Activated CD8-positive, alpha-beta T cell treated with anti-CD3 and anti-CD28 coated beads for 36 hours (primary cell): Measurements from ENCODE around the gene SLC38A5. TPM values are rescaled to one million over a fixed set of nuclear protein-coding genes. Genes with fewer than 3 reads are reported as not detected.
A peak's percentile ranks its signal among the peaks of the same experiment; 100 is the strongest.

Experiments used
- ATAC-seq: fragments of 200-7000 bp; cut with Tn5 transposase; one replicate; pipeline ENCODE4 v1.10.0; 2021; ENCODE audit warnings: mild to moderate bottlenecking, moderate library complexity
- CTCF ChIA-PET: fragments of 350-600 bp; sonication (Branson Sonifier 250); formaldehyde crosslinking; loops from one replicate; lab custom pipeline; 2021; ENCODE audit warnings: antibody characterized with exemption; lab: Charles Lee
- POLR2A ChIA-PET: fragments of 350-600 bp; sonication (Branson Sonifier 250); formaldehyde crosslinking; loops from one replicate; lab custom pipeline; 2021; ENCODE audit warnings: antibody characterized with exemption; lab: Charles Lee
- DNase-seq: peaks from one replicate; pipeline ENCODE4 v3.0.0-alpha.2; 2020
- H3K27ac Mint-ChIP-seq: one replicate; pipeline ENCODE4 v1.8.0; 2021; ENCODE audit warnings: mild to moderate bottlenecking, mixed read lengths
- H3K27me3 Mint-ChIP-seq: one replicate; pipeline ENCODE4 v1.8.0; 2021; ENCODE audit warnings: mixed read lengths
- H3K36me3 Mint-ChIP-seq: one replicate; pipeline ENCODE4 v1.8.0; 2021; ENCODE audit warnings: low read depth, mixed read lengths
- H3K4me1 Mint-ChIP-seq: one replicate; pipeline ENCODE4 v1.8.0; 2021; ENCODE audit warnings: low read depth, mixed read lengths
- H3K4me3 Mint-ChIP-seq: one replicate; pipeline ENCODE4 v1.8.0; 2021; ENCODE audit warnings: mild to moderate bottlenecking, moderate library complexity, mixed read lengths
- H3K9me3 Mint-ChIP-seq: one replicate; pipeline ENCODE4 v1.8.0; 2021; ENCODE audit warnings: mixed read lengths
- CTCF ChIP-seq: fragments of 200-600 bp; IDR thresholded peaks from one replicate; pipeline ENCODE4 v1.8.0; 2022; ENCODE audit warnings: antibody characterized with exemption, mild to moderate bottlenecking
- intact Hi-C: fragments of 100-400 bp; cut with micrococcal nuclease; formaldehyde crosslinking; loops from one replicate; pipeline ENCODE4 v1.10.0; 2022
- total RNA-seq, 2 experiments: library from RNA; stranded (reverse); gene quantifications; one replicate each; pipeline ENCODE4 v1.2.3, GENCODE V29; 2021

Gene SLC38A5
- total RNA-seq, 2 experiments from 2014 or later, result 82.1 to 92.6 TPM

GRCh38 chrX:48467281-48467761, 2.7 kb downstream of the SLC38A5 start:
- ChIA-PET POLR2A (interaction anchor here (2.0 kb wide), 1 partner anchor 109 kb away, joined by 4 read pairs; no protein-coding TSS in a partner anchor), CTCF (interaction anchor here (0.8 to 1.5 kb wide), 4 partner anchors 11 to 27 kb away, joined by 3 read pairs; no protein-coding TSS in a partner anchor)
- no peak for ATAC-seq
- H3K27me3 Mint-ChIP-seq, result no peaks in the 10 kb centered on the region
- no peak for TF ChIP-seq CTCF
- peaks cover 45% of the 10 kb centered on the region for H3K4me1 Mint-ChIP-seq
- intact Hi-C loops, result loop anchor here (10.0 kb wide), 1 partner anchor 383 kb away; no protein-coding TSS in a partner anchor
- H3K9me3 Mint-ChIP-seq, result no peaks in the 10 kb centered on the region
- H3K27ac Mint-ChIP-seq, result peak overlapping the region; percentile 92
- peaks cover 43% of the 10 kb centered on the region for H3K36me3 Mint-ChIP-seq
- no peak for DNase-seq
- peak overlapping the region; percentile 93 for H3K4me3 Mint-ChIP-seq

DNA sequence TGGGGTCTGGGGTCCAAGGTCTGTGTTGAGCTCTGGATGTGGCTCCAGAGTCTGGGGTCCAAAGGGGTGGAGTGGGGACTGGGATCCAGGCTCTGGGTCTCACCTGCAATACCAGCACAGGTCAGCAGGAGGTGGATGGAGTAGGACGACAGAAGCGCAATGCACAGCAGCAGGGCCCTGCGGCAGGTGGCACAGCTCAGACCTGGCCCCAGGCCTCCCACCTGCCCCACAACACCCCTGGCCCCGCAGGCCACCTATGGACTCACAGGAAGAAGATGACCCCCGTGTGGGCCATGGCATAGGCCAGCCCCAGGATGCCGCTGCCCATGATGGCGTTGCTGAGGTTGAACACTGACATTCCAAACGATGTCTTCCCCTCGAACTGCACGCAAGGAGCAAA, 3.4 kb downstream of the SLC38A5 start:
- Mint-ChIP-seq H3K9me3 (no peaks in the 10 kb centered on the region), H3K4me3 (peak overlapping the region; percentile 93), H3K27me3 (no peaks in the 10 kb centered on the region), H3K4me1 (peaks cover 45% of the 10 kb centered on the region), H3K36me3 (peaks cover 45% of the 10 kb centered on the region), H3K27ac (peak overlapping the region; percentile 68)
- TF ChIP-seq CTCF, result peak; percentile 25
- CTCF ChIA-PET, result interaction anchor here (0.9 to 1.5 kb wide), 5 partner anchors 14 to 383 kb away, joined by 3 to 4 read pairs (median 3); no protein-coding TSS in a partner anchor
- DNase-seq (peak; percentile 47), ATAC-seq (peak; percentile 48)
- intact Hi-C loops, result loop anchor here (10.0 kb wide), 1 partner anchor 382 kb away; no protein-coding TSS in a partner anchor
- POLR2A ChIA-PET, result interaction anchor here (0.7 kb wide), 1 partner anchor 10 kb away, joined by 4 read pairs; the partner anchor contains the start of gene FTSJ1

DNA sequence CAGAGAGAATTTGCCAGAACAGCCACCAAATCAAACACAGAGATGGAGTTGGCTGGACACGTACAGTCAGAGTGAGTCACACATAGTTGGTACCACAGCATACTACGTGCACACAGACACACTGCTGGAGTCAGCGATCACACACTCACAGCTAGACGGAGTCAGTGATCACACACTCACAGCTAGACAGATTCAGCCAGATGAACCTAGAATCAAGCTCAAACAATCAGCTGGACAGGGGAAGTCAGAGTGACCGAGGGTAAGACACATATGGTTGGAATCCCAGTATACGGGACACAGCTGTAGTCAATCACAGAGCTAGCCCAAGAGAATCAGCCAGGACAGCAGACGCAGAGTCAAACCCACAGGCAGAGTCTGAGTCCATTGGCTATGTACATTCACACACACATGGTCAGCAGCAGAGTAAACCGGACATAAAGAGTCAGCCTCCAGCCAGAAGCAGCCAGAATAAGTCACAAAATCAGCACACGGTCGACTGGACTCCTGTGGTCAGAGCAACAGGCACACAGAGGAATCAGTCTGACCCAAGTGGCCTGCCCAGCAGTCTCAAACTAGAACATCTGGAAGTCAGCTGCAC, 4.6 kb downstream of the SLC38A5 start:
- no peak for ATAC-seq
- CTCF ChIA-PET, result interaction anchor here (1.2 kb wide), 1 partner anchor 13 kb away, joined by 4 read pairs; no protein-coding TSS in a partner anchor

GRCh38 chrX:48461830-48462229, 8.2 kb downstream of the SLC38A5 start:
- DNase-seq, result peak; percentile 20
- peak overlapping the region; percentile 30 for H3K27ac Mint-ChIP-seq
- intact Hi-C loops, result loop anchor here (10.0 kb wide), 1 partner anchor 377 kb away; no protein-coding TSS in a partner anchor
- peaks cover 32% of the 10 kb centered on the region for H3K4me1 Mint-ChIP-seq
- H3K9me3 Mint-ChIP-seq, result no peaks in the 10 kb centered on the region
- H3K27me3 Mint-ChIP-seq, result no peaks in the 10 kb centered on the region
- TF ChIP-seq CTCF, result no peak
- H3K36me3 Mint-ChIP-seq, result peaks cover 61% of the 10 kb centered on the region
- CTCF ChIA-PET, result interaction anchor here (0.7 kb wide), 1 partner anchor 8 kb away, joined by 3 read pairs; no protein-coding TSS in a partner anchor
- H3K4me3 Mint-ChIP-seq, result no peak overlapping the region
- ATAC-seq, result peak; percentile 64
- POLR2A ChIA-PET, result interaction anchor here (1.1 kb wide), 1 partner anchor 10 kb away, joined by 3 read pairs; no protein-coding TSS in a partner anchor

More for the DNA sequence above, 4.6 kb downstream of the SLC38A5 start:
- H3K9me3 Mint-ChIP-seq, result no peaks in the 10 kb centered on the region
- POLR2A ChIA-PET, result no interaction called here
- no peak for TF ChIP-seq CTCF
- no peak for DNase-seq
- peak overlapping the region; percentile 60 for H3K4me3 Mint-ChIP-seq
- no peaks in the 10 kb centered on the region for H3K27me3 Mint-ChIP-seq
- peak overlapping the region; percentile 39 for H3K27ac Mint-ChIP-seq
- intact Hi-C loops, result loop anchor here (10.0 kb wide), 1 partner anchor 381 kb away; no protein-coding TSS in a partner anchor
- H3K36me3 Mint-ChIP-seq, result peaks cover 54% of the 10 kb centered on the region
- peaks cover 45% of the 10 kb centered on the region for H3K4me1 Mint-ChIP-seq
